Measurements from ENCODE around the gene TBC1D16. TPM values are rescaled to one million over a fixed set of nuclear protein-coding genes. Genes with fewer than 3 reads are reported as not detected.

TBC1D16 gene
- total RNA-seq, 1 experiment from 2014 or later = 85.8 TPM

DNA sequence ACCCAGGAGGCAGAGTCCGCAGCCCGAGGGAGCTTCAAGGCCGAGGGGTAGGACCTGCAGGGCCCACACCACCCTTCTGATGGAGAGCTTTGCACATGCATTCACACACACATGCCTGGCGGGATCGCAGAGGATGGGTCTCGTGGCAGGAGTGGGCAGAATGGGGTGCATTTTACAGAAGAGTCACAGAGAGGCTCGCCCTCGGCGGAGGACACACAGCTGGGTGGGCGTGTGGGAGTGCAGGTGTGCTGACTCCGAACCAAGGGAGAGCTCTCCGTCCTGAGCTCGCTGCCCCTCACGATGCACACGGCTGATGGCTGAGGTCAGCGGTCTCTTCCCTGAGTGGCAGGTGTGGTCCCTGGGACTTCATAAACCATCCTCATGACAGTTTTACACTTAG lies 99.6 kb downstream of the TBC1D16 start:
- TF ChIP-seq, protein P1, sequence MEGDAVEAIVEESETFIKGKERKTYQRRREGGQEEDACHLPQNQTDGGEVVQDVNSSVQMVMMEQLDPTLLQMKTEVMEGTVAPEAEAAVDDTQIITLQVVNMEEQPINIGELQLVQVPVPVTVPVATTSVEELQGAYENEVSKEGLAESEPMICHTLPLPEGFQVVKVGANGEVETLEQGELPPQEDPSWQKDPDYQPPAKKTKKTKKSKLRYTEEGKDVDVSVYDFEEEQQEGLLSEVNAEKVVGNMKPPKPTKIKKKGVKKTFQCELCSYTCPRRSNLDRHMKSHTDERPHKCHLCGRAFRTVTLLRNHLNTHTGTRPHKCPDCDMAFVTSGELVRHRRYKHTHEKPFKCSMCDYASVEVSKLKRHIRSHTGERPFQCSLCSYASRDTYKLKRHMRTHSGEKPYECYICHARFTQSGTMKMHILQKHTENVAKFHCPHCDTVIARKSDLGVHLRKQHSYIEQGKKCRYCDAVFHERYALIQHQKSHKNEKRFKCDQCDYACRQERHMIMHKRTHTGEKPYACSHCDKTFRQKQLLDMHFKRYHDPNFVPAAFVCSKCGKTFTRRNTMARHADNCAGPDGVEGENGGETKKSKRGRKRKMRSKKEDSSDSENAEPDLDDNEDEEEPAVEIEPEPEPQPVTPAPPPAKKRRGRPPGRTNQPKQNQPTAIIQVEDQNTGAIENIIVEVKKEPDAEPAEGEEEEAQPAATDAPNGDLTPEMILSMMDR (conservative IDR thresholded peaks at IDR 0.05) = no peak
- Histone ChIP-seq H3K9me3 (ENCODE audit: control insufficient read depth, low read depth, low read length) (no peaks in the 10 kb centered on the region), H2BK20ac (ENCODE audit: low read depth, low read length, poor library complexity, severe bottlenecking) (no peak overlapping the region), H3K23me2 (ENCODE audit: insufficient read length, low read depth, low read length, poor library complexity, severe bottlenecking) (no peaks in the 10 kb centered on the region), H3K14ac (ENCODE audit: insufficient read depth, low read length) (no peak overlapping the region; the same call in 1 of the 2 replicates), H2BK15ac (ENCODE audit: low read depth, low read length) (no peak overlapping the region), H3K9ac (ENCODE audit: extremely low read depth, insufficient read length, low read length) (no peak overlapping the region), H2AFZ (ENCODE audit: low read length) (no peak overlapping the region), H3K56ac (ENCODE audit: insufficient read length, low read depth, low read length) (no peak overlapping the region), H3T11ph (ENCODE audit: low read length) (no peak overlapping the region), H4K5ac (ENCODE audit: insufficient read length, low read depth, low read length) (no peak overlapping the region), H4K20me1 (ENCODE audit: control insufficient read depth, insufficient read depth, insufficient read length) (no peaks in the 10 kb centered on the region), H4K91ac (ENCODE audit: insufficient read length, low read depth, low read length) (no peak overlapping the region), H3K18ac (ENCODE audit: insufficient read length, low read depth, low read length) (no peak overlapping the region), H3K4me1 (ENCODE audit: insufficient read depth, low read length) (peaks cover 8% of the 10 kb centered on the region), H2BK120ac (ENCODE audit: low read depth, low read length, poor library complexity, severe bottlenecking) (no peak overlapping the region), H3K4me2 (ENCODE audit: insufficient read depth, insufficient read length, low read length) (no peak overlapping the region), H3K79me2 (ENCODE audit: insufficient read depth, low read length) (no peaks in the 10 kb centered on the region), H4K8ac (replicated peaks; ENCODE audit: insufficient read length, low read depth, low read length) (no peak overlapping the region), H3K23ac (ENCODE audit: insufficient read length, low read depth, low read length) (no peak overlapping the region), H3K79me1 (ENCODE audit: insufficient read depth, low read depth, low read length, poor library complexity, severe bottlenecking) (no peaks in the 10 kb centered on the region), H2AK5ac (ENCODE audit: insufficient read length, low read length) (no peak overlapping the region), H3K4ac (ENCODE audit: low read depth, low read length) (no peak overlapping the region), H2BK12ac (ENCODE audit: insufficient read length, low read depth, low read length) (no peak overlapping the region), H3K27me3 (ENCODE audit: insufficient read depth, low read length) (no peaks in the 10 kb centered on the region), H3K27ac (ENCODE audit: insufficient read length, low read depth, low read length) (no peak overlapping the region), H2BK5ac (ENCODE audit: insufficient read length, low read length) (no peak overlapping the region)
- DNase-seq = no peak
- H3K9me3 Mint-ChIP-seq = no peaks in the 10 kb centered on the region
- no peak overlapping the region for H3K27ac Mint-ChIP-seq
- peaks cover 13% of the 10 kb centered on the region for H3K27me3 Mint-ChIP-seq (ENCODE audit: low read depth)
- H3K36me3 Mint-ChIP-seq (ENCODE audit: insufficient read depth in 1 of 3, low read depth in 3 of 3) = peaks cover 15 to 27% (median 22%) of the 10 kb centered on the region in 3 experiments
- H3K4me3 Mint-ChIP-seq = no peak overlapping the region; a peak in 1 of 5 replicates
- no CpG with 5 or more reads among the region's 16 CpGs for WGBS (ENCODE audit: extremely low coverage, insufficient read length, low lambda C conversion rate)
- H3K4me1 Mint-ChIP-seq = peaks cover 65 to 75% of the 10 kb centered on the region in 2 experiments
